Measurements from ENCODE around the gene LSP1.

Gene LSP1

GRCh38 chr11:1827095-1827813, 25.6 kb upstream of the LSP1 start:
- no peak for TF ChIP-seq CTCF (IDR thresholded peaks at IDR 0.05; ENCODE audit: low read depth, low read length)
- no peak for TF ChIP-seq POLR2A (IDR thresholded peaks at IDR 0.05; ENCODE audit: extremely low read depth, insufficient read length)
- no peak for TF ChIP-seq MYC (IDR thresholded peaks at IDR 0.05; ENCODE audit: low read depth, low read length)
- no peak for TF ChIP-seq MAX (IDR thresholded peaks at IDR 0.05; ENCODE audit: low read depth, low read length)
- DNase-seq (ENCODE audit: low read depth) = no peak
- H3K4me3 ChIP-seq (ENCODE audit: low read depth, low read length) = no peak overlapping the region

GRCh38 chr11:1827931-1828330, 25.0 kb upstream of the LSP1 start:
- TF ChIP-seq MYC (IDR thresholded peaks at IDR 0.05; ENCODE audit: low read depth, low read length) (no peak), MAX (IDR thresholded peaks at IDR 0.05; ENCODE audit: low read depth, low read length) (no peak), POLR2A (IDR thresholded peaks at IDR 0.05; ENCODE audit: extremely low read depth, insufficient read length) (no peak), CTCF (IDR thresholded peaks at IDR 0.05; ENCODE audit: low read depth, low read length) (no peak)
- H3K4me3 ChIP-seq (ENCODE audit: low read depth, low read length) = no peak overlapping the region
- no peak for DNase-seq (ENCODE audit: low read depth)

- H3K4me3 ChIP-seq (ENCODE audit: low read depth, low read length) = no peak overlapping the region
- TF ChIP-seq CTCF (IDR thresholded peaks at IDR 0.05; ENCODE audit: low read depth, low read length) (no peak), MYC (IDR thresholded peaks at IDR 0.05; ENCODE audit: low read depth, low read length) (no peak), MAX (IDR thresholded peaks at IDR 0.05; ENCODE audit: low read depth, low read length) (no peak), POLR2A (IDR thresholded peaks at IDR 0.05; ENCODE audit: extremely low read depth, insufficient read length) (no peak)
- no peak for DNase-seq (ENCODE audit: low read depth)
Observed at GRCh38 chr11:1828542-1828941, 24.3 kb upstream of the LSP1 start.

GRCh38 chr11:1829039-1829820, 23.7 kb upstream of the LSP1 start:
- H3K4me3 ChIP-seq (ENCODE audit: low read depth, low read length) = no peak overlapping the region
- TF ChIP-seq MYC (IDR thresholded peaks at IDR 0.05; ENCODE audit: low read depth, low read length) (no peak), POLR2A (IDR thresholded peaks at IDR 0.05; ENCODE audit: extremely low read depth, insufficient read length) (no peak), MAX (IDR thresholded peaks at IDR 0.05; ENCODE audit: low read depth, low read length) (no peak), CTCF (IDR thresholded peaks at IDR 0.05; ENCODE audit: low read depth, low read length) (no peak)
- no peak for DNase-seq (ENCODE audit: low read depth)

- TF ChIP-seq CTCF (IDR thresholded peaks at IDR 0.05; ENCODE audit: low read depth, low read length) = no peak
- no peak for TF ChIP-seq MAX (IDR thresholded peaks at IDR 0.05; ENCODE audit: low read depth, low read length)
- no peak for TF ChIP-seq MYC (IDR thresholded peaks at IDR 0.05; ENCODE audit: low read depth, low read length)
- no peak for TF ChIP-seq POLR2A (IDR thresholded peaks at IDR 0.05; ENCODE audit: extremely low read depth, insufficient read length)
- no peak for DNase-seq (ENCODE audit: low read depth)
- H3K4me3 ChIP-seq (ENCODE audit: low read depth, low read length) = no peak overlapping the region
Observed at GRCh38 chr11:1830004-1830321, 22.9 kb upstream of the LSP1 start.

All from NB4 (cell line).